K562 (cell line): ENCODE data around the gene CASR. TPM values are rescaled to one million over a fixed set of nuclear protein-coding genes. Genes with fewer than 3 reads are reported as not detected.

ENCODE experiments used
- ATAC-seq: fragments of 200-7000 bp; cut with Tn5 transposase; 3 replicates; pipeline ENCODE4 v1.9.1; 2020; ENCODE audit warnings: moderate library complexity
- BruUV-seq: library from RNA; stranded (reverse); fragments of 400-500 nt; replicated peaks from 2 replicates; lab custom pipeline; 2021; lab: Mats Ljungman, UMichigan
- CTCF ChIA-PET: fragments of 300-600 bp; formaldehyde crosslinking; extraction: SDS; loops from one replicate; lab custom pipeline; 2021; ENCODE audit warnings: low intra/inter-chr PET ratio; lab: Yijun Ruan, JAX
- POLR2A ChIA-PET: fragments of 300-600, 350-650 bp; sonication (Branson Sonifier 250); formaldehyde crosslinking; extraction: SDS; loops from one replicate; lab custom pipeline; 2021; ENCODE audit warnings: antibody characterized with exemption, inconsistent platforms; lab: Yijun Ruan, JAX
- DNase-seq, 4 experiments: peaks; one replicate each; pipeline versions ENCODE4 v3.0.0 to v3.0.0-alpha.2; 2011 to 2018; ENCODE audit warnings: low spot score in 3 of 4, mixed read lengths in 3 of 4; ENCODE audit errors: extremely low read depth in 1 of 4
- FAIRE-seq: peaks from 2 replicates; lab custom pipeline; 2011; peaks lifted over from hg19 to GRCh38; lab: Jason Lieb, UNC
- H2AFZ ChIP-seq: 2 replicates; pipeline ENCODE4 v1.6.0; 2011; ENCODE audit warnings: low read depth, low read length, control low read depth, inconsistent platforms
- H3K27ac ChIP-seq: fragments of 200-600 bp; 3 replicates; pipeline ENCODE4 v1.8.0; 2011; ENCODE audit warnings: low read depth, mild to moderate bottlenecking, control low read depth, inconsistent platforms, low read length, moderate library complexity, mixed read lengths; ENCODE audit errors: extremely low read depth
- H3K27me3 ChIP-seq, 2 experiments: fragments of 300-600 bp in 1 of 2; 2 replicates in 1 of 2; 3 replicates in 1 of 2; pipeline versions ENCODE4 v1.6.0 to v1.8.0; 2011; ENCODE audit warnings: inconsistent platforms in 2 of 2, low read length in 2 of 2, mild to moderate bottlenecking in 1 of 2, mixed read lengths in 1 of 2, moderate library complexity in 1 of 2; ENCODE audit not compliant: control insufficient read depth in 2 of 2, insufficient read depth in 2 of 2
- H3K36me3 ChIP-seq: fragments of 300-600 bp; 3 replicates; pipeline ENCODE4 v1.8.0; 2011; ENCODE audit warnings: mild to moderate bottlenecking, low read length, inconsistent platforms; ENCODE audit not compliant: control insufficient read depth, insufficient read depth
- H3K4me1 ChIP-seq, 2 experiments: fragments of 200-600 bp in 1 of 2; replicated peaks in 1 of 2; 2 replicates in 1 of 2; 3 replicates in 1 of 2; pipeline versions ENCODE4 v1.5.1 to v1.8.0; 2011; ENCODE audit warnings: inconsistent platforms in 2 of 2, low read length in 2 of 2, mild to moderate bottlenecking in 1 of 2, mixed read lengths in 1 of 2, moderate library complexity in 1 of 2; ENCODE audit not compliant: control insufficient read depth in 2 of 2, insufficient read depth in 2 of 2
- H3K4me2 ChIP-seq: 2 replicates; pipeline ENCODE4 v1.6.1; 2011; ENCODE audit warnings: low read length, control low read depth, inconsistent platforms, mixed read lengths; ENCODE audit not compliant: insufficient read depth
- H3K4me3 ChIP-seq: fragments of 200-600 bp; sonication (generic), shearing (Covaris generic); 2 replicates; pipeline ENCODE4 v1.5.1; 2016; ENCODE audit warnings: control low read depth, inconsistent platforms
- H3K79me2 ChIP-seq: fragments of 200-600 bp; 3 replicates; pipeline ENCODE4 v1.8.0; 2011; ENCODE audit warnings: low read length, inconsistent platforms; ENCODE audit not compliant: control insufficient read depth, insufficient read depth
- H3K9ac ChIP-seq, 2 experiments: 2 replicates each; pipeline versions ENCODE4 v1.6.0 to v1.6.1; 2011; ENCODE audit warnings: low read depth in 2 of 2, low read length in 2 of 2, control low read depth in 1 of 2, inconsistent platforms in 1 of 2, mild to moderate bottlenecking in 1 of 2, mixed read lengths in 1 of 2; ENCODE audit not compliant: insufficient read depth in 1 of 2
- H3K9me1 ChIP-seq: one replicate; pipeline ENCODE4 v1.6.0; 2011; ENCODE audit warnings: inconsistent platforms, mild to moderate bottlenecking, low read length, moderate library complexity; ENCODE audit not compliant: control insufficient read depth, insufficient read depth
- H3K9me3 ChIP-seq: replicated peaks from 2 replicates; pipeline ENCODE4 v1.5.1; 2011; ENCODE audit warnings: low read depth, low read length, inconsistent platforms; ENCODE audit not compliant: control insufficient read depth, insufficient read depth
- H4K20me1 ChIP-seq: replicated peaks from 2 replicates; pipeline ENCODE4 v1.6.1; 2011; ENCODE audit warnings: low read length, inconsistent platforms, mixed read lengths; ENCODE audit not compliant: control insufficient read depth, insufficient read depth
- BCL6 ChIP-seq: fragments of 250-450 bp; sonication (Bioruptor Pico); IDR thresholded peaks from 2 replicates; pipeline ENCODE4 v1.4.0; 2020
- EWSR1 ChIP-seq: fragments of 450-650 bp; IDR thresholded peaks from 2 replicates; pipeline ENCODE4 v1.6.1; 2018; ENCODE audit warnings: borderline replicate concordance, mild to moderate bottlenecking, low read depth, moderate library complexity; ENCODE audit not compliant: partially characterized antibody
- FOXA1 ChIP-seq: fragments of 450-650 bp; IDR thresholded peaks from 2 replicates; pipeline ENCODE4 v1.6.1; 2016; ENCODE audit warnings: mild to moderate bottlenecking, borderline replicate concordance
- HDGF ChIP-seq: fragments of 450-650 bp; IDR thresholded peaks from 2 replicates; pipeline ENCODE4 v1.6.1; 2016
- MEF2A ChIP-seq: IDR thresholded peaks from 2 replicates; pipeline ENCODE4 v1.6.1; 2011; ENCODE audit warnings: low read depth, mild to moderate bottlenecking, low read length, moderate library complexity; ENCODE audit not compliant: control insufficient read depth
- NCOA4 ChIP-seq: fragments of 450-650 bp; IDR thresholded peaks from 2 replicates; pipeline ENCODE4 v1.6.1; 2018; ENCODE audit warnings: mild to moderate bottlenecking; ENCODE audit not compliant: partially characterized antibody
- RB1 ChIP-seq: fragments of 450-650 bp; IDR thresholded peaks from 2 replicates; pipeline ENCODE4 v1.6.1; 2017; ENCODE audit warnings: low read depth, mild to moderate bottlenecking
- RBM17 ChIP-seq: fragments of 200-400 bp; formaldehyde crosslinking; IDR thresholded peaks from 2 replicates; pipeline ENCODE4 v1.6.1; 2017; ENCODE audit warnings: low read depth, mild to moderate bottlenecking, low read length, borderline replicate concordance
- TOE1 ChIP-seq, 2 experiments: fragments of 450-650 bp in 1 of 2; sonication (generic) in 1 of 2; formaldehyde crosslinking in 1 of 2; IDR thresholded peaks; 2 replicates each; pipeline versions ENCODE4 v1.7.1 to v1.8.0; 2016 to 2022; ENCODE audit warnings: borderline replicate concordance in 2 of 2, mild to moderate bottlenecking in 2 of 2, antibody characterized with exemption in 1 of 2, inconsistent platforms in 1 of 2, low read depth in 1 of 2, missing genetic modification reagents in 1 of 2, moderate library complexity in 1 of 2
- ZNF184 ChIP-seq: sonication (generic); formaldehyde crosslinking; IDR thresholded peaks from 2 replicates; pipeline ENCODE4 v1.5.0; 2020; ENCODE audit warnings: missing genetic modification reagents
- ZNF212 ChIP-seq: fragments of 450-650 bp; formaldehyde crosslinking; IDR thresholded peaks from 2 replicates; pipeline ENCODE4 v1.4.0; 2020; ENCODE audit warnings: mild to moderate bottlenecking
- ZNF23 ChIP-seq: fragments of 250-450 bp; sonication (Bioruptor Pico); IDR thresholded peaks from 2 replicates; pipeline ENCODE4 v1.4.0; 2020; ENCODE audit warnings: mild to moderate bottlenecking
- ZNF24 ChIP-seq: fragments of 450-650 bp; IDR thresholded peaks from 2 replicates; pipeline ENCODE4 v1.6.1; 2016
- WGBS: fragments of 100-300 bp; shearing (Covaris generic); methylation state at CpG from one replicate; pipeline ENCODE4 v1.1.6; 2016; ENCODE audit warnings: low coverage, mixed read lengths; ENCODE audit not compliant: insufficient coverage; ENCODE audit errors: missing lambda C conversion rate; 5-methylcytosine and 5-hydroxymethylcytosine counted together
- in situ Hi-C: fragments of 300-500 bp; cut with MboI; formaldehyde crosslinking; loops from 4 replicates; pipeline ENCODE4 v1.15.0; 2018; ENCODE audit warnings: inconsistent platforms, mixed read lengths
- intact Hi-C: fragments of 100-400 bp; cut with micrococcal nuclease; formaldehyde crosslinking; loops from 2 replicates; pipeline ENCODE4 v1.14.2; 2022
- polyA plus RNA-seq, 8 experiments: library from polyadenylated mRNA; depleted of rRNA in 4 of 8; stranded (reverse) in 5 of 8; unstranded in 3 of 8; fragments of >200 nt; fragmentation: Nextera tagmentation in 2 of 8; fragmentation: Illumina TruSeq in 1 of 8; extraction: Ambion mirVana in 2 of 8; extraction: Trizol in 1 of 8; gene quantifications; 2 replicates each; pipeline versions ENCODE4 v1.2.1 to v1.2.3, GENCODE V29; 2011 to 2014; ENCODE audit warnings: inconsistent platforms in 1 of 8, missing spikeins in 1 of 8
- total RNA-seq, 7 experiments: library from RNA; depleted of rRNA in 6 of 7; stranded (reverse); fragments of >200 nt in 6 of 7; fragmentation: Illumina TruSeq in 2 of 7; extraction: Trizol in 2 of 7; gene quantifications; 2 replicates each; pipeline versions ENCODE4 v1.2.1 to v1.2.3, GENCODE V29; 2011 to 2021; ENCODE audit warnings: low replicate concordance in 1 of 7
- TF ChIP-seq, protein P1 (sequence below): fragments of 250-450 bp; sonication (Bioruptor Pico); IDR thresholded peaks from 2 replicates; pipeline ENCODE4 v1.5.1; 2021; ENCODE audit warnings: mild to moderate bottlenecking
- TF ChIP-seq, protein P2 (sequence below): fragments of 250-450 bp; sonication (Bioruptor Pico); IDR thresholded peaks from 2 replicates; pipeline ENCODE4 v1.4.0; 2020
- TF ChIP-seq, protein P3 (sequence below): fragments of 450-650 bp; IDR thresholded peaks from 2 replicates; pipeline ENCODE4 v1.6.1; 2016; ENCODE audit warnings: low read depth, mild to moderate bottlenecking, moderate library complexity

Gene CASR
- total and polyA plus RNA-seq, 9 of the 15 experiments (the other 6 are each of a cell fraction or from before 2014, with no cell fraction given): not detected

DNA sequence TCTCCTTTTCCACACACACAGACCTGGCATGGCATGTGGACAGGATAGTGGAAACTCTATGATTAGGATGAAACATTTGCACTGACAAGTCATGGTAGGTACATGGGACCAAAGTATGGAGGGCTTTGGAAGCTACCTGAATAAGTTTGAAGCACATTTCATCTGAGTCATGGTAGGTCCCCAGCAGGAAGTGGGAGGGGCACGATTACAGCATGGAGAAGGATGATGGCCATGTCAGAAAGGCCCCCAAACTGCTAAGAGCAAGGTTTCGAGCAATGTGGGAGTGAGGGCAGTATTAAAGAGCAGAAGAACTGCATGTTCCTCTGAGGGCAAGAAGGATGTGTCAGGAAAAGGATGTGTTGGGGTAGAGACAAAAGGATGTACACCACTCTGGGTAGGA lies 90.0 kb downstream of the CASR start:
- DNase-seq: no peak
- no peak for ATAC-seq
- no peak overlapping the region for H3K4me2 ChIP-seq

DNA sequence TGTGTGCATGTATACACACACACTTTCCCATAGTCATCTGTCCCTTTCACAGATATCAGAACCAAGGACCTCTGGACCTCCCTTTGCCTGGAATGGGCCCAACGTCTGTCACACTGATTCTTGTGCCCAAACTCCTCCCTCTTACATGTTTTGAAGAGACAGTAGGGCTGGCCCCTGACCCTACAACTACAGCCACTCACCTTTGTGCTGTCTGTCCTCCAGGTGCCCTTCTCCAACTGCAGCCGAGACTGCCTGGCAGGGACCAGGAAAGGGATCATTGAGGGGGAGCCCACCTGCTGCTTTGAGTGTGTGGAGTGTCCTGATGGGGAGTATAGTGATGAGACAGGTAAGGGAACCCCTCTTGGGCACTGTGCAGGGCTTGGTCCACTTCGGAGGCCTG lies 98.4 kb downstream of the CASR start:
- Histone ChIP-seq H3K9me3 (no peaks in the 10 kb centered on the region), H3K79me2 (no peaks in the 10 kb centered on the region), H3K9me1 (no peaks in the 10 kb centered on the region), H2AFZ (no peak overlapping the region), H3K4me3 (no peak overlapping the region), H3K36me3 (no peaks in the 10 kb centered on the region), H3K9ac (no peak overlapping the region), H3K4me1 (peaks cover 0 to 5% of the 10 kb centered on the region in 2 experiments; a peak in 2 of 5 replicates), H3K27me3 (peaks cover 10 to 20% of the 10 kb centered on the region in 2 experiments; a peak in 4 of 5 replicates), H4K20me1 (no peaks in the 10 kb centered on the region), H3K4me2 (no peak overlapping the region), H3K27ac (no peak overlapping the region)
- no peak for DNase-seq
- intact Hi-C loops: no loop called here
- BruUV-seq: no TSS peak
- ChIA-PET CTCF (no interaction called here), POLR2A (no interaction called here)
- WGBS: 0% methylated on average over 3 of the region's 3 CpGs
- ATAC-seq: no peak
- no peak for FAIRE-seq
- in situ Hi-C loops: no loop called here
- TF ChIP-seq, protein P1, sequence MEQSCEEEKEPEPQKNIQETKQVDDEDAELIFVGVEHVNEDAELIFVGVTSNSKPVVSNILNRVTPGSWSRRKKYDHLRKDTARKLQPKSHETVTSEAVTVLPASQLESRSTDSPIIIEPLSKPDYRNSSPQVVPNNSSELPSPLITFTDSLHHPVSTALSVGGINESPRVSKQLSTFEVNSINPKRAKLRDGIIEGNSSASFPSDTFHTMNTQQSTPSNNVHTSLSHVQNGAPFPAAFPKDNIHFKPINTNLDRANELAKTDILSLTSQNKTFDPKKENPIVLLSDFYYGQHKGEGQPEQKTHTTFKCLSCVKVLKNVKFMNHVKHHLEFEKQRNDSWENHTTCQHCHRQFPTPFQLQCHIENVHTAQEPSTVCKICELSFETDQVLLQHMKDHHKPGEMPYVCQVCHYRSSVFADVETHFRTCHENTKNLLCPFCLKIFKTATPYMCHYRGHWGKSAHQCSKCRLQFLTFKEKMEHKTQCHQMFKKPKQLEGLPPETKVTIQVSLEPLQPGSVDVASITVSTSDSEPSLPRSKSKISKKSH (CRISPR knock-in tag): no peak
- TF ChIP-seq ZNF24 (no peak), MEF2A (no peak), BCL6 (no peak), RBM17 (no peak), EWSR1 (no peak), RB1 (no peak), ZNF23 (no peak), NCOA4 (no peak), ZNF184 (CRISPR knock-in tag) (no peak)
- TF ChIP-seq, protein P2, sequence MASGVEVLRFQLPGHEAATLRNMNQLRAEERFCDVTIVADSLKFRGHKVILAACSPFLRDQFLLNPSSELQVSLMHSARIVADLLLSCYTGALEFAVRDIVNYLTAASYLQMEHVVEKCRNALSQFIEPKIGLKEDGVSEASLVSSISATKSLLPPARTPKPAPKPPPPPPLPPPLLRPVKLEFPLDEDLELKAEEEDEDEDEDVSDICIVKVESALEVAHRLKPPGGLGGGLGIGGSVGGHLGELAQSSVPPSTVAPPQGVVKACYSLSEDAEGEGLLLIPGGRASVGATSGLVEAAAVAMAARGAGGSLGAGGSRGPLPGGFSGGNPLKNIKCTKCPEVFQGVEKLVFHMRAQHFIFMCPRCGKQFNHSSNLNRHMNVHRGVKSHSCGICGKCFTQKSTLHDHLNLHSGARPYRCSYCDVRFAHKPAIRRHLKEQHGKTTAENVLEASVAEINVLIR (CRISPR knock-in tag): no peak

More for the DNA sequence above, 90.0 kb downstream of the CASR start:
- H3K27ac ChIP-seq: no peak overlapping the region
- 0% methylated on average over 2 of the region's 2 CpGs for WGBS
- no peak overlapping the region for H3K4me3 ChIP-seq
- in situ Hi-C loops: no loop called here
- H3K9me1 ChIP-seq: no peaks in the 10 kb centered on the region
- POLR2A ChIA-PET: interaction anchor here (1.0 kb wide), 1 partner anchor 25 kb away, joined by 3 read pairs; no protein-coding TSS in a partner anchor
- CTCF ChIA-PET: no interaction called here
- FAIRE-seq: no peak
- BruUV-seq: no TSS peak
- no peaks in the 10 kb centered on the region for H3K27me3 ChIP-seq
- no peak overlapping the region for H3K9ac ChIP-seq
- TF ChIP-seq, protein P3, sequence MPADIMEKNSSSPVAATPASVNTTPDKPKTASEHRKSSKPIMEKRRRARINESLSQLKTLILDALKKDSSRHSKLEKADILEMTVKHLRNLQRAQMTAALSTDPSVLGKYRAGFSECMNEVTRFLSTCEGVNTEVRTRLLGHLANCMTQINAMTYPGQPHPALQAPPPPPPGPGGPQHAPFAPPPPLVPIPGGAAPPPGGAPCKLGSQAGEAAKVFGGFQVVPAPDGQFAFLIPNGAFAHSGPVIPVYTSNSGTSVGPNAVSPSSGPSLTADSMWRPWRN: no peak
- no peak for TF ChIP-seq FOXA1
- no peak for TF ChIP-seq TOE1 (IDR thresholded peaks at IDR 0.05; ENCODE audit: borderline replicate concordance)
- no peak for TF ChIP-seq TOE1 (CRISPR knock-in tag; IDR thresholded peaks at IDR 0.05; ENCODE audit: borderline replicate concordance, low read depth)
- no peak for TF ChIP-seq ZNF212 (CRISPR knock-in tag)
- no peak for TF ChIP-seq HDGF
- no peaks in the 10 kb centered on the region for H3K4me1 ChIP-seq
- intact Hi-C loops: no loop called here
- H2AFZ ChIP-seq: no peak overlapping the region
- no peaks in the 10 kb centered on the region for H3K36me3 ChIP-seq
- no peaks in the 10 kb centered on the region for H3K79me2 ChIP-seq
- H4K20me1 ChIP-seq: no peaks in the 10 kb centered on the region
- no peaks in the 10 kb centered on the region for H3K9me3 ChIP-seq
